Ishikawa (cell line): ENCODE data around the gene PRKCB.

ENCODE experiments used
- CEBPB ChIP-seq: IDR thresholded peaks from 2 replicates; pipeline ENCODE4 v1.6.1; 2012
- EGR1 ChIP-seq: IDR thresholded peaks from 2 replicates; pipeline ENCODE4 v1.6.1; 2012
- EP300 ChIP-seq: IDR thresholded peaks from 2 replicates; pipeline ENCODE4 v1.6.1; 2012; ENCODE audit warnings: borderline replicate concordance
- FOXM1 ChIP-seq: IDR thresholded peaks from 2 replicates; pipeline ENCODE4 v1.6.1; 2012; ENCODE audit warnings: low read depth, borderline replicate concordance
- MAX ChIP-seq: IDR thresholded peaks from 2 replicates; pipeline ENCODE4 v1.6.1; 2012
- NFIC ChIP-seq: IDR thresholded peaks from 2 replicates; pipeline ENCODE4 v1.6.1; 2012
- REST ChIP-seq: IDR thresholded peaks from 2 replicates; pipeline ENCODE4 v1.6.1; 2012; ENCODE audit warnings: low read depth, mild to moderate bottlenecking
- TAF1 ChIP-seq: IDR thresholded peaks from 2 replicates; pipeline ENCODE4 v1.6.1; 2012; ENCODE audit warnings: low read depth, mild to moderate bottlenecking
- TCF12 ChIP-seq: IDR thresholded peaks from 2 replicates; pipeline ENCODE4 v1.6.1; 2012; ENCODE audit warnings: low read depth
- YY1 ChIP-seq: IDR thresholded peaks from 2 replicates; pipeline ENCODE4 v1.6.1; 2012; ENCODE audit warnings: low read depth

- TF ChIP-seq REST (no peak), TCF12 (no peak), TAF1 (no peak), YY1 (no peak), FOXM1 (no peak), NFIC (no peak), EP300 (no peak), MAX (no peak), EGR1 (no peak), CEBPB (no peak)
These were observed 178.3 kb downstream of the PRKCB start for GRCh38 chr16:24013864-24014645.
